A549 (cell line): Measurements from ENCODE around the gene DDIAS.

Experiments
- CBX8 ChIP-seq: fragments of 200-600 bp; sonication (generic); IDR thresholded peaks from 2 replicates; pipeline ENCODE4 v1.6.1; 2016
- CEBPB ChIP-seq, 2 experiments: fragments of >200 bp in 1 of 2; sonication (Bioruptor Twin) in 1 of 2; formaldehyde crosslinking in 1 of 2; IDR thresholded peaks; 2 replicates each; pipeline ENCODE4 v1.6.1; 2012 to 2016
- KDM1A ChIP-seq: fragments of 200-600 bp; sonication (generic); IDR thresholded peaks from 2 replicates; pipeline ENCODE4 v1.6.1; 2016; ENCODE audit warnings: low read depth, mild to moderate bottlenecking
- POLR2A ChIP-seq: IDR thresholded peaks from 2 replicates; pipeline ENCODE4 v1.6.1; 2012; ENCODE audit warnings: mild to moderate bottlenecking, low read length
- RAD21 ChIP-seq, 2 experiments: fragments of >200 bp in 1 of 2; sonication (Bioruptor Twin) in 1 of 2; formaldehyde crosslinking in 1 of 2; IDR thresholded peaks in 1 of 2; conservative IDR thresholded peaks in 1 of 2; 2 replicates in 1 of 2; 3 replicates in 1 of 2; pipeline ENCODE4 v1.6.1; 2012 to 2018; ENCODE audit warnings: inconsistent platforms in 1 of 2
- RARB ChIP-seq: fragments of 250-450 bp; sonication (Bioruptor Pico); IDR thresholded peaks from 2 replicates; pipeline ENCODE4 v1.8.0; 2021; ENCODE audit warnings: mild to moderate bottlenecking, moderate library complexity
- SREBF2 ChIP-seq: fragments of 450-650 bp; IDR thresholded peaks from 2 replicates; pipeline ENCODE4 v1.6.1; 2014; ENCODE audit warnings: mild to moderate bottlenecking, moderate library complexity
- TF ChIP-seq, protein P1 (sequence below): fragments of >200 bp; sonication (Bioruptor Twin); formaldehyde crosslinking; IDR thresholded peaks from 3 replicates; pipeline ENCODE4 v1.5.1; 2016
- TF ChIP-seq, protein P2 (sequence below): fragments of 250-450 bp; sonication (Bioruptor Pico); IDR thresholded peaks from 2 replicates; pipeline ENCODE4 v1.5.0; 2021; ENCODE audit warnings: mild to moderate bottlenecking, moderate library complexity, borderline replicate concordance
- TF ChIP-seq, protein P3 (sequence below): IDR thresholded peaks from 2 replicates; pipeline ENCODE4 v1.6.1; 2012; ENCODE audit warnings: low read depth, borderline replicate concordance

DNA sequence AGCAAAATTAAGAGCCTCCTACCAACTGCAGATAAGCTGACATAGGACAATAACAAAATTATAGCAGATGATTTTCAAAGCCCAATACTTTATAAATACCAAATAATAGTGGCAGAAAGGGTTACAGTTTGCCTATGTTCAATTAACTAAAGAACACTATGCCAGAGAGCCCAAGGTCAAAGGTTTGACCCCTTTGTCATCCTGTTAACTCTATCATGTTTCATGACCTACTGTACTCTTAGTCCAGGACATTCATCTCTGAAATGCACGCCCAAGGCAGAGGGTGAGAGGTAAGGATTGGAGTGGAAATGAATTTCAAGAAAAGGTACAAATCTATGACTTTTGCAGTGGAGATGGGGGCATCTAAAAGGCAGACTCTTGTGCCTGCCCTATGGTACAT lies 70.6 kb downstream of the DDIAS start:
- TF ChIP-seq, protein P1, sequence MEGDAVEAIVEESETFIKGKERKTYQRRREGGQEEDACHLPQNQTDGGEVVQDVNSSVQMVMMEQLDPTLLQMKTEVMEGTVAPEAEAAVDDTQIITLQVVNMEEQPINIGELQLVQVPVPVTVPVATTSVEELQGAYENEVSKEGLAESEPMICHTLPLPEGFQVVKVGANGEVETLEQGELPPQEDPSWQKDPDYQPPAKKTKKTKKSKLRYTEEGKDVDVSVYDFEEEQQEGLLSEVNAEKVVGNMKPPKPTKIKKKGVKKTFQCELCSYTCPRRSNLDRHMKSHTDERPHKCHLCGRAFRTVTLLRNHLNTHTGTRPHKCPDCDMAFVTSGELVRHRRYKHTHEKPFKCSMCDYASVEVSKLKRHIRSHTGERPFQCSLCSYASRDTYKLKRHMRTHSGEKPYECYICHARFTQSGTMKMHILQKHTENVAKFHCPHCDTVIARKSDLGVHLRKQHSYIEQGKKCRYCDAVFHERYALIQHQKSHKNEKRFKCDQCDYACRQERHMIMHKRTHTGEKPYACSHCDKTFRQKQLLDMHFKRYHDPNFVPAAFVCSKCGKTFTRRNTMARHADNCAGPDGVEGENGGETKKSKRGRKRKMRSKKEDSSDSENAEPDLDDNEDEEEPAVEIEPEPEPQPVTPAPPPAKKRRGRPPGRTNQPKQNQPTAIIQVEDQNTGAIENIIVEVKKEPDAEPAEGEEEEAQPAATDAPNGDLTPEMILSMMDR, result no peak
- no peak for TF ChIP-seq CEBPB (IDR thresholded peaks at IDR 0.05)
- no peak for TF ChIP-seq POLR2A
- no peak for TF ChIP-seq RARB (CRISPR knock-in tag)
- TF ChIP-seq KDM1A, result no peak
- TF ChIP-seq, protein P2, sequence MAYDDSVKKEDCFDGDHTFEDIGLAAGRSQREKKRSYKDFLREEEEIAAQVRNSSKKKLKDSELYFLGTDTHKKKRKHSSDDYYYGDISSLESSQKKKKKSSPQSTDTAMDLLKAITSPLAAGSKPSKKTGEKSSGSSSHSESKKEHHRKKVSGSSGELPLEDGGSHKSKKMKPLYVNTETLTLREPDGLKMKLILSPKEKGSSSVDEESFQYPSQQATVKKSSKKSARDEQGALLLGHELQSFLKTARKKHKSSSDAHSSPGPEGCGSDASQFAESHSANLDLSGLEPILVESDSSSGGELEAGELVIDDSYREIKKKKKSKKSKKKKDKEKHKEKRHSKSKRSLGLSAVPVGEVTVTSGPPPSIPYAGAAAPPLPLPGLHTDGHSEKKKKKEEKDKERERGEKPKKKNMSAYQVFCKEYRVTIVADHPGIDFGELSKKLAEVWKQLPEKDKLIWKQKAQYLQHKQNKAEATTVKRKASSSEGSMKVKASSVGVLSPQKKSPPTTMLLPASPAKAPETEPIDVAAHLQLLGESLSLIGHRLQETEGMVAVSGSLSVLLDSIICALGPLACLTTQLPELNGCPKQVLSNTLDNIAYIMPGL (CRISPR knock-in tag), result no peak
- no peak for TF ChIP-seq RAD21 (conservative IDR thresholded peaks at IDR 0.05 in 1 of 2, IDR thresholded peaks at IDR 0.05 in 1 of 2)
- TF ChIP-seq, protein P3, sequence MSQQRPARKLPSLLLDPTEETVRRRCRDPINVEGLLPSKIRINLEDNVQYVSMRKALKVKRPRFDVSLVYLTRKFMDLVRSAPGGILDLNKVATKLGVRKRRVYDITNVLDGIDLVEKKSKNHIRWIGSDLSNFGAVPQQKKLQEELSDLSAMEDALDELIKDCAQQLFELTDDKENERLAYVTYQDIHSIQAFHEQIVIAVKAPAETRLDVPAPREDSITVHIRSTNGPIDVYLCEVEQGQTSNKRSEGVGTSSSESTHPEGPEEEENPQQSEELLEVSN, result no peak
- no peak for TF ChIP-seq CBX8
- no peak for TF ChIP-seq SREBF2
